ENCODE results near the gene CACNA2D2. TPM values are rescaled to one million over a fixed set of nuclear protein-coding genes. Genes with fewer than 3 reads are reported as not detected.

The CACNA2D2 gene
- total RNA-seq, 2 experiments from 2014 or later = 0.78 to 0.95 TPM

DNA sequence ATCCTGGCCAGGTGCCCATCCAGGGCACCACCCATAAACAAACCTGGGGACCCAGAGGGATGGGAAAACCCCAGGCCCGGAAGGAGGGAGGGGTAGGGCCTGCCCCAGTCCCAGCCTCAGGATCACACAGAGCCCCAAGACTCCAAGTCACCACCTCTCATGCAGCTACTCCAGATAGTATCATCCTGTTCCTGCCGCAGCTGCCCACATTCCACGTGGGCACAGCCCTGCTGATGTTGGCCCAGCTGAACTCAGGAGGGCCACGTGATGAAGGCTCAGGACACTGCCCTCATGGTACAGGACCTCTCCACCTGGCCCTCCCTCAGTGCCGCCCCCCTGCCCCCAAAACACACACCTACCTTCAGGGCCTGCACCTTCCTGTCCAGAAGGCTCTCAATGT lies 69.5 kb downstream of the CACNA2D2 start:
- Mint-ChIP-seq H3K27ac (no peak overlapping the region), H3K9me3 (ENCODE audit: insufficient read depth) (no peaks in the 10 kb centered on the region), H3K27me3 (ENCODE audit: low read depth) (no peaks in the 10 kb centered on the region), H3K36me3 (ENCODE audit: low read depth) (no peaks in the 10 kb centered on the region), H3K4me3 (no peak overlapping the region), H3K4me1 (ENCODE audit: low read depth) (peaks cover 6% of the 10 kb centered on the region)
- ChIA-PET CTCF (interaction anchor here (1.4 kb wide), 1 partner anchor 108 kb away, joined by 8 read pairs; no protein-coding TSS in a partner anchor), POLR2A (no interaction called here)
- no peak for ATAC-seq
- DNase-seq = no peak

DNA sequence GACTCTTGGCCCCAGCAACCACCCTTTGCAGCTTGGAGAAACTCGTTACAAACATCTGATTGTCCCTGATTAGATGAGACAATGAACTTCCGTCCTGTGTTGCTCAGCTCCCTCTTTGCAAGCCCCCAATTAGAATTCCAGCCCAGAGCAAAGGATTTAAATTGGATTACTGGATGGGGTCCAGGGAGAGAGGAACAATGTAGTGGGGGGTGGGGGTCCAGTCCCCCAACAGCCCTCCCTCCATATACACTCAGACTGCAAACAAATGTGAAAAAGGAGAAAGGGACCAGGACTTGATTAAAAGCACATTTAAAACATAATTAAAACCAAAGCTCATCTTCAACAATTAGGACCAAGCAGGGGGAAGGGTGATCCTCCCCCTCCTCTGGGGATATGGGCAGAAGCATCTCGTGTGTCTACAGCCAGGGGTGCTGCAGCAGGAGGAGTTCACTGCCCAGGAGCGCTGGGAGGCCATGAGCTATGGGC lies 72.4 kb downstream of the CACNA2D2 start:
- DNase-seq (no peak), ATAC-seq (no peak)
- POLR2A ChIA-PET = interaction anchor here (0.6 kb wide), 1 partner anchor 78 kb away, joined by 3 read pairs; no protein-coding TSS in a partner anchor
- Mint-ChIP-seq H3K4me1 (ENCODE audit: low read depth) (peaks cover 8% of the 10 kb centered on the region), H3K27ac (no peak overlapping the region), H3K27me3 (ENCODE audit: low read depth) (no peaks in the 10 kb centered on the region), H3K9me3 (ENCODE audit: insufficient read depth) (no peaks in the 10 kb centered on the region), H3K36me3 (ENCODE audit: low read depth) (no peaks in the 10 kb centered on the region), H3K4me3 (no peak overlapping the region)
- CTCF ChIA-PET = interaction anchor here (2.0 kb wide), 1 partner anchor 111 kb away, joined by 6 read pairs; no protein-coding TSS in a partner anchor

DNA sequence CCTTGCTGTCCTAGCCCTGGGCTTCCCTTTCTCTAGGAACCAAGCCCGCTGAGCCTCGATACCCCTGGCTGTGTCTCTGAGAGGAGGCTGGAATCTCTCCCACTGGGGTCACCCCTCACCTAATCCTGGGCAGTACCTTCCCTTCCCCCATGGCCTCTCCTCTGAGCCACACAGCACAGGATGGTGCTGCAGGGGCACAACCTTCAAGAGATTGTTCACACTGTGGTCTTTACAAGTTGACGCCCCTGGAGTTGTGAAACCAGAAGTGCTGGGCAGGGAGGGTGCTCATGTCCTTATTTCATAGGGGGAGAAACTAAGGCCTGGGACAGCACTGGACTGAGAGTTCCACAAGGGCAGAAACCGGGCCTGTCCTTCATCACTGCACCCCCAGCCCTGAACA lies 73.2 kb downstream of the CACNA2D2 start:
- DNase-seq (no peak), ATAC-seq (peak; percentile 30)

DNA sequence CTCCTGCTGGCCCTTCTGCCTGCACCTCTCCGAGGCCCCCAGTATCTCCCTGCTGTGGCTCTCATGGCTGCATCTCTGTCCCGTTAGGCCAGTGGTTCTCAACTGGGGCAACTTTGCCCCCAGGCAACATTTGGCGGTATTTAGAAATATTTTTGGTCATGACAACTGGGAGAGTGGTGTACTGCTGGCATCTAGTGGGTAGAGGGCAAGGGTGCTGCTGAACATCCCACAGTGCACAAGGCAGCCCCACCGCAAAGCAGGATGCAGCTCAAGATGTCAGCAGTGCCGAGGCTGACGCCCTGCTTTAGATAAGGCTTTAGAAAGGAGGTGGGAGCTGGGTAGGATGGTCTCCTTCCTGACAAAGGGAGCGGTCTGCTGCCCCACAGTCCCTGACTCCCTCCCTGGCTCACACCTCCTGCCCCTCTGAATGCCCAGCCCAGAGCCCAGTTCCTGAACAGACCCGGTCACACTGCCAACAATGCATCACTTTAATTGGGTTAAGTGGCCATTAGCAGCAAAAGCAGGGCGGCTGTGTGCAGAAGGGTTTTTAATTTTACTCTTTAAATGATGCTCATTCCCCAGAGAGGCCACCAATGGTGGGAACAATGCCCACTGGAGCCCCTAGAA lies 75.3 kb downstream of the CACNA2D2 start:
- DNase-seq = peak; percentile 28
- H3K27me3 Mint-ChIP-seq (ENCODE audit: low read depth) = no peaks in the 10 kb centered on the region
- H3K4me3 Mint-ChIP-seq = no peak overlapping the region
- H3K36me3 Mint-ChIP-seq (ENCODE audit: low read depth) = no peaks in the 10 kb centered on the region
- H3K4me1 Mint-ChIP-seq (ENCODE audit: low read depth) = peaks cover 5% of the 10 kb centered on the region
- no peak overlapping the region for H3K27ac Mint-ChIP-seq
- H3K9me3 Mint-ChIP-seq (ENCODE audit: insufficient read depth) = no peaks in the 10 kb centered on the region
- ChIA-PET POLR2A (no interaction called here), CTCF (interaction anchor here (2.4 kb wide), 1 partner anchor 114 kb away, joined by 7 read pairs; no protein-coding TSS in a partner anchor)
- no peak for ATAC-seq

More for the DNA sequence above, 73.2 kb downstream of the CACNA2D2 start:
- POLR2A ChIA-PET = interaction anchor here (0.7 kb wide), 1 partner anchor 138 kb away, joined by 3 read pairs; no protein-coding TSS in a partner anchor
- no peak overlapping the region for H3K4me3 Mint-ChIP-seq
- no peaks in the 10 kb centered on the region for H3K27me3 Mint-ChIP-seq (ENCODE audit: low read depth)
- H3K36me3 Mint-ChIP-seq (ENCODE audit: low read depth) = no peaks in the 10 kb centered on the region
- H3K9me3 Mint-ChIP-seq (ENCODE audit: insufficient read depth) = no peaks in the 10 kb centered on the region
- peak overlapping the region; percentile 27 for H3K27ac Mint-ChIP-seq
- CTCF ChIA-PET = interaction anchor here (2.0 kb wide), 1 partner anchor 112 kb away, joined by 6 read pairs; no protein-coding TSS in a partner anchor
- H3K4me1 Mint-ChIP-seq (ENCODE audit: low read depth) = peaks cover 5% of the 10 kb centered on the region

DNA sequence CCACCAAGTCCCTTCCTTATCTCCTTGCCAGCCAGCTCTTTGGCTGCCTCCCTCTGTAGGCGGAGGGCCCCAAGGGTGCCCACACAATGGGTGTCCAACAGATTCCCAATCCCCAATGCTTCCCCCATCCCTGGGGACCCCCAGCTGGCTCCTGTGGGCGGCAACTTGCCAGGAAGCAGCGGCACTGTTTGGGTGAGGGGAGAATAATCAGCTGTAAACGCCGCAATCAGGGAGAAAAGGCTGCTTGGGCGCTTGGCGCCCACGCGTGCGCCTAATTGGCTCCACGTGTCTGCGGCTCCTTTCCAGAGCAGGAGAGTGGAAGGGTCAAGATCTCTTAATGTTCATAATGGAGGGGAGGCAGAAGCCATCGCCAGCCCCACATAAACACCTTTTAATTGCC lies 76.2 kb downstream of the CACNA2D2 start:
- Mint-ChIP-seq H3K27me3 (ENCODE audit: low read depth) (no peaks in the 10 kb centered on the region), H3K4me1 (ENCODE audit: low read depth) (peaks cover 5% of the 10 kb centered on the region), H3K36me3 (ENCODE audit: low read depth) (no peaks in the 10 kb centered on the region), H3K9me3 (ENCODE audit: insufficient read depth) (no peaks in the 10 kb centered on the region), H3K27ac (no peak overlapping the region), H3K4me3 (no peak overlapping the region)
- DNase-seq (no peak), ATAC-seq (no peak)
- POLR2A ChIA-PET = no interaction called here
- CTCF ChIA-PET = interaction anchor here (2.4 kb wide), 1 partner anchor 115 kb away, joined by 7 read pairs; no protein-coding TSS in a partner anchor

DNA sequence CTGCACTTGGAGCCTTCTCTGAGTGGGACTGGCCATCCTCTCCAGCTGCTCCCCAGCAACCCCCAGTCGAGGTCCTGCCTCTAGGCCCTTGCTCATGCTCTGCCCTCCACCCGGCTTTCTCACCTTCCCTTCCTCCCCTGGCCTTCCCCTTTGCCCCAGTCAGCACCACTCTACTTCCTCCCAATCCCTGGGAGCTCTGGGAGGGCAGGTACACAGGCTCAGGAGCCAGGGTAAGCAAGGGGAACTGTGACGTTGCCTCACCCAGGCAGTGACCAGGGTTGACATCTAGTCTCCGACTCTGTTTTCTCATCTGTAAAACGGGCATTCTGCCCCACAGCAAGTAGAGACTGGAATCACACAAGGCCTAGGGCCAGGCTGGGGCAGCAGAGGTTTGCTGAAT lies 77.5 kb downstream of the CACNA2D2 start:
- Mint-ChIP-seq H3K27me3 (ENCODE audit: low read depth) (no peaks in the 10 kb centered on the region), H3K9me3 (ENCODE audit: insufficient read depth) (no peaks in the 10 kb centered on the region), H3K4me1 (ENCODE audit: low read depth) (peaks cover 5% of the 10 kb centered on the region), H3K4me3 (no peak overlapping the region), H3K36me3 (ENCODE audit: low read depth) (no peaks in the 10 kb centered on the region), H3K27ac (no peak overlapping the region)
- no peak for ATAC-seq
- ChIA-PET CTCF (no interaction called here), POLR2A (no interaction called here)
- no peak for DNase-seq

DNA sequence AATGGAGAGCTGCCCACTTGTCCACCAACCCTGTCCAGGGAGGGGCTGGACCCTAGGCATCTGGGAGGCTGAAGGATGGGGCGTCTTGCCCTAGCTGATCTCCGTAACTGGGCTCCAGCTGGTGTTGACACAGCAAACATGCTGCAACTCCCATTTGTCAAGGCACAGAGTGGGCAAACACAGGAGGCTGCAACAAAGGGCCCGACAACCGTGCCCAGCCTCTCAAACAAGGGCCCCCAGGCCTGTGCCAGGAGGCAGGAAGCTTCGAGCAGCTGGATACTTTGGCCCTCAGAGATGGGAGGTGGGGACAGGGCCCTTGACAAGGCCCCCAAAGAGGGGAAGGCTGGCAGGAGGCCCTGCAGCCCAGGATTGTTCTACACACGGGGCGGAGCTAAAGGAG lies 79.9 kb downstream of the CACNA2D2 start:
- H3K27ac Mint-ChIP-seq = no peak overlapping the region
- DNase-seq = no peak
- H3K27me3 Mint-ChIP-seq (ENCODE audit: low read depth) = no peaks in the 10 kb centered on the region
- no peaks in the 10 kb centered on the region for H3K36me3 Mint-ChIP-seq (ENCODE audit: low read depth)
- peaks cover 2% of the 10 kb centered on the region for H3K4me1 Mint-ChIP-seq (ENCODE audit: low read depth)
- H3K9me3 Mint-ChIP-seq (ENCODE audit: insufficient read depth) = no peaks in the 10 kb centered on the region
- no peak for ATAC-seq
- POLR2A ChIA-PET = no interaction called here
- no peak overlapping the region for H3K4me3 Mint-ChIP-seq
- CTCF ChIA-PET = no interaction called here

DNA sequence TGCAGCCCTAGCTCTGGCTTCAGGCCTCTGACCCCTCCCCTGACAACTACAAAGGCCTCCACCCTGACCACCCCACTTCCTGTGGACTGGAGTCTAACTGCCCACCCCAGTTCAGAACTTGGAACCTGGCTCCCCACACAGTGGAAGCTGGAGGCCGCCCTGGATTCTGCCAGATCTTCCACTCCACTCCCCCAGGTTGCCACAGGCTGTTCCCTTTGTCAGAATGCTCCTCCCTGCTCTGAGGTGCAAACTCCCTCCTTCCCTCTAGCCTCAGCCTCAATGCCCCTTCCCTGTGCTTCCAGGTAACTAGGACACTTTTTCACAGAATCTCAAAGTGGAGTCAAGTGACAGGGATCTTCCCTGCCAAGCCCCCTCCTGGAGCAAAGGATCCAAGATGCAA lies 81.3 kb downstream of the CACNA2D2 start:
- ChIA-PET POLR2A (no interaction called here), CTCF (no interaction called here)
- no peaks in the 10 kb centered on the region for H3K27me3 Mint-ChIP-seq (ENCODE audit: low read depth)
- no peaks in the 10 kb centered on the region for H3K9me3 Mint-ChIP-seq (ENCODE audit: insufficient read depth)
- no peaks in the 10 kb centered on the region for H3K4me1 Mint-ChIP-seq (ENCODE audit: low read depth)
- no peak overlapping the region for H3K4me3 Mint-ChIP-seq
- no peak for DNase-seq
- H3K36me3 Mint-ChIP-seq (ENCODE audit: low read depth) = no peaks in the 10 kb centered on the region
- H3K27ac Mint-ChIP-seq = no peak overlapping the region
- ATAC-seq = no peak

DNA sequence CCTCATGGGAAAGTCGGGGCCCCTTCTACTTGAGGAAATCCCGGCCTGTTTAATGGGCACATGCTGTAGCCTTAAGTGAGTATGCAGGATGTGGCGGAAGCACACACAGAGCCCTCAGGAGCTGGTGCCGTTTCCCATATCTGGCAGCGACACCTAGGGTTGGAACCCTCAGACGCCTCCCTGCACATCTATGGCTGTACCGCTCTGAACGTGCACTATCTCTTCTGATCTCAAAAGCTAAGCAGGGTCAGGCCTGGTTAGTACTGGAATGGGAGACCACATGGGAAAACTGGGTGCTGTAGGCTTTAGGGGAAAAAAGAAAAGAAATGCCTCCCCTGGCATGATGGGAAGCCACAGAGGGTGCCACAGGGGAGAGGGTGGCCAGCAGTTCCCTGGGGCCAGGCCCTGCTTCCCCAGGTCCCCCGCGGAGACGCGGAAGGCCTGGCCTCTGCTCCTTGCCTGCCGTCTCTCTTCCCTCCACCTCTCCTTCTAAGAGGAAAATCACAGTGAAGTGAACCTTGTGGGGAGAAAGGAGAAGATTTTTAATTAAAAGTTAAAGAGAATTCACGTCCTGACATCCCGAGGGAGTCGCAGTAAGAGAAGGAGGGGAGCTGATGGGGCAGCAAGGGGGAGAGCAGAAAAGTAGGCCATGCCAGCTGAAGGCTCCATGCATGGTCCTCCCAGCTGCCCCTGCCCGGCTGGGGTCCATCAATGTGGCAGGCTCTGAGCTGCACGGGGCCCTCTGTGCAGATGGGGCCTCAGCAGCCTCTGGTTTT lies 83.7 kb downstream of the CACNA2D2 start:
- ChIA-PET POLR2A (no interaction called here), CTCF (no interaction called here)
- Mint-ChIP-seq H3K4me1 (ENCODE audit: low read depth) (peaks cover 2% of the 10 kb centered on the region), H3K27me3 (ENCODE audit: low read depth) (no peaks in the 10 kb centered on the region), H3K9me3 (ENCODE audit: insufficient read depth) (no peaks in the 10 kb centered on the region), H3K27ac (no peak overlapping the region), H3K36me3 (ENCODE audit: low read depth) (no peaks in the 10 kb centered on the region), H3K4me3 (no peak overlapping the region)
- DNase-seq (no peak), ATAC-seq (no peak)

DNA sequence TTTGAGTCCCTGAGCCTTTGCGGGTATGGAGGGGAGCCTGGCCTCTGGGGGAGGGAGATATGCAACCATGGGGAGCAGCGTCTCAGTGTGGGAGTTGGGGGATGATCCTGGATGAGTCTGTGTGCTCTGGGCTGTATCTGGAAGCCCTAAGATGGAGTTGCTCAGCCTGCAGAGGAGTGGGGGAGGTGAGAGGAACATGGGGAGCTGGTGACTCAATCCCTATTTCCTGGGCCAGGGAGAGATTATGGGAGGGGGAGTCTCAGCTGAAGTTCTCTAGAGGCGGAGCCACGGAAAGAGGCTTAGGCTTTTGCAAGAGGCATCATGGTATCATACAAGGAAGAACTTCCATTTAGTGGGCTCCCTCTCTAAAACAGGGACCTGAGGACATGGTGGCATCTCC lies 84.6 kb downstream of the CACNA2D2 start:
- Mint-ChIP-seq H3K36me3 (ENCODE audit: low read depth) (no peaks in the 10 kb centered on the region), H3K27ac (no peak overlapping the region), H3K4me1 (ENCODE audit: low read depth) (peaks cover 2% of the 10 kb centered on the region), H3K4me3 (no peak overlapping the region), H3K9me3 (ENCODE audit: insufficient read depth) (no peaks in the 10 kb centered on the region), H3K27me3 (ENCODE audit: low read depth) (no peaks in the 10 kb centered on the region)
- CTCF ChIA-PET = no interaction called here
- ATAC-seq = no peak
- no peak for DNase-seq
- POLR2A ChIA-PET = no interaction called here

DNA sequence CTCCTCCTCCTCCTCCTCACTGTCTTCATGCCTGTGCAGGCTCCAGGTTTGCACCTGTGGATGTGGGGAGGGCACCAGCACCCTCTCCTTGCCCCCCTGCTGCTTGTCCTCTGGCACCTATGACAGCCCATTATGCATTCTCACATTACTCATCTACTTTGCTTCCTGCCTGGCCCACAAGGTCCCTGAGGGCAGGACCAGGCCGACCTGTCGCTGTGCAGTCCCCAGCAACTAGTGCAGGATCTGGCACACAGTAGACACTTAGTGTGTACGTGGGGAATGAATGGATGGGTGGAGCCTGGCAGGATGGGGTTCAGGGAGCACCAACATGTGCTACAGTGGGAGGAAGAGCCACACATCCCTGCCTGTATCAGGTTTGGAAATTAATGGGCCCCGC lies 85.8 kb downstream of the CACNA2D2 start:
- H3K27ac Mint-ChIP-seq = no peak overlapping the region
- no peak overlapping the region for H3K4me3 Mint-ChIP-seq
- ATAC-seq (no peak), DNase-seq (no peak)
- H3K36me3 Mint-ChIP-seq (ENCODE audit: low read depth) = no peaks in the 10 kb centered on the region
- H3K4me1 Mint-ChIP-seq (ENCODE audit: low read depth) = peaks cover 2% of the 10 kb centered on the region
- H3K9me3 Mint-ChIP-seq (ENCODE audit: insufficient read depth) = no peaks in the 10 kb centered on the region
- ChIA-PET CTCF (no interaction called here), POLR2A (no interaction called here)
- no peaks in the 10 kb centered on the region for H3K27me3 Mint-ChIP-seq (ENCODE audit: low read depth)
